Upper lobe of right lung (tissue), 1 donor: ENCODE data around the gene NID1. TPM values are rescaled to one million over a fixed set of nuclear protein-coding genes. Genes with fewer than 3 reads are reported as not detected.

Experiments used
- ATAC-seq: fragments of 200-7000 bp; cut with Tn5 transposase; one replicate; pipeline ENCODE4 v1.9.1; 2020; ENCODE audit warnings: mild to moderate bottlenecking, moderate library complexity
- DNase-seq: peaks from one replicate; pipeline ENCODE4 v3.0.0-alpha.2; 2020
- H3K27ac ChIP-seq: fragments of 200-600 bp; one replicate; pipeline ENCODE4 v1.8.0; 2022
- H3K27me3 ChIP-seq: fragments of 200-600 bp; one replicate; pipeline ENCODE4 v1.8.0; 2022; ENCODE audit warnings: mild to moderate bottlenecking
- H3K36me3 ChIP-seq: fragments of 200-600 bp; one replicate; pipeline ENCODE4 v1.8.0; 2022
- H3K4me1 ChIP-seq: fragments of 200-600 bp; one replicate; pipeline ENCODE4 v1.8.0; 2022
- H3K4me3 ChIP-seq: fragments of 200-600 bp; one replicate; pipeline ENCODE4 v1.8.0; 2022; ENCODE audit warnings: mild to moderate bottlenecking
- H3K9me3 ChIP-seq: fragments of 200-600 bp; one replicate; pipeline ENCODE4 v1.8.0; 2022
- CTCF ChIP-seq: fragments of 200-600 bp; IDR thresholded peaks from one replicate; pipeline ENCODE4 v1.8.0; 2022; ENCODE audit warnings: antibody characterized with exemption
- intact Hi-C: fragments of 100-400 bp; cut with DNase I; formaldehyde crosslinking; loops from one replicate; pipeline ENCODE4 v1.11.0; 2022
- total RNA-seq: library from RNA; stranded (reverse); fragmentation: NEBNext Ultra II Directional; extraction: Animal tissue kit (Norgen Biotek cat#: 25700); gene quantifications from one replicate; pipeline ENCODE4 v1.2.1, GENCODE V29; 2021
- donor health status: DM: no; HTN: yes; CAD: no; lungs with severe emphysema.

Gene NID1
- total RNA-seq, 1 donor from 2014 or later, result 60.5 TPM

GRCh38 chr1:236066054-236066453 lies 1.2 kb upstream of the NID1 start:
- Histone ChIP-seq H3K36me3 (no peaks in the 10 kb centered on the region), H3K9me3 (peaks cover 4% of the 10 kb centered on the region), H3K27me3 (no peaks in the 10 kb centered on the region), H3K4me1 (peaks cover 6% of the 10 kb centered on the region), H3K27ac (peak overlapping the region; percentile 15), H3K4me3 (peak overlapping the region; percentile 74)
- ATAC-seq (no peak), DNase-seq (no peak)
- intact Hi-C loops, result no loop called here
- TF ChIP-seq CTCF, result no peak

GRCh38 chr1:236065509-236066005 lies 667 bp upstream of the NID1 start:
- TF ChIP-seq CTCF, result no peak
- Histone ChIP-seq H3K9me3 (no peaks in the 10 kb centered on the region), H3K4me1 (peaks cover 6% of the 10 kb centered on the region), H3K4me3 (peak overlapping the region; percentile 74), H3K36me3 (no peaks in the 10 kb centered on the region), H3K27me3 (no peaks in the 10 kb centered on the region), H3K27ac (peak overlapping the region; percentile 85)
- ATAC-seq, result no peak
- intact Hi-C loops, result no loop called here
- no peak for DNase-seq

- no peaks in the 10 kb centered on the region for H3K9me3 ChIP-seq
- DNase-seq (peak; percentile 72), ATAC-seq (peak; percentile 52)
- no peaks in the 10 kb centered on the region for H3K27me3 ChIP-seq
- H3K4me3 ChIP-seq, result peak overlapping the region; percentile 74
- H3K36me3 ChIP-seq, result no peaks in the 10 kb centered on the region
- intact Hi-C loops, result no loop called here
- H3K4me1 ChIP-seq, result peaks cover 6% of the 10 kb centered on the region
- peak overlapping the region; percentile 85 for H3K27ac ChIP-seq
- TF ChIP-seq CTCF, result no peak
Observed at GRCh38 chr1:236063919-236064673, 794 bp downstream of the NID1 start.

GRCh38 chr1:236063551-236063918 lies 1.4 kb downstream of the NID1 start:
- intact Hi-C loops, result no loop called here
- no peak for DNase-seq
- no peaks in the 10 kb centered on the region for H3K27me3 ChIP-seq
- no peak for TF ChIP-seq CTCF
- H3K27ac ChIP-seq, result peak overlapping the region; percentile 85
- no peaks in the 10 kb centered on the region for H3K9me3 ChIP-seq
- H3K4me3 ChIP-seq, result peak overlapping the region; percentile 74
- H3K4me1 ChIP-seq, result peaks cover 6% of the 10 kb centered on the region
- no peaks in the 10 kb centered on the region for H3K36me3 ChIP-seq
- ATAC-seq, result no peak

GRCh38 chr1:236060286-236060685 lies 4.6 kb downstream of the NID1 start:
- ATAC-seq (no peak), DNase-seq (no peak)
- Histone ChIP-seq H3K27ac (no peak overlapping the region), H3K27me3 (no peaks in the 10 kb centered on the region), H3K36me3 (no peaks in the 10 kb centered on the region), H3K9me3 (no peaks in the 10 kb centered on the region), H3K4me1 (no peaks in the 10 kb centered on the region), H3K4me3 (no peak overlapping the region)
- TF ChIP-seq CTCF, result no peak
- intact Hi-C loops, result no loop called here
